Activated CD4-positive, alpha-beta T cell treated with anti-CD3 and anti-CD28 coated beads for 36 hours (primary cell): ENCODE results near the gene TMEM245. TPM values are rescaled to one million over a fixed set of nuclear protein-coding genes. Genes with fewer than 3 reads are reported as not detected.

Experiments
- ATAC-seq: fragments of 200-7000 bp; cut with Tn5 transposase; one replicate; pipeline ENCODE4 v1.10.0; 2021; ENCODE audit warnings: mild to moderate bottlenecking, moderate library complexity
- CTCF ChIA-PET: fragments of 350-600 bp; sonication (Branson Sonifier 250); formaldehyde crosslinking; loops from one replicate; lab custom pipeline; 2021; ENCODE audit warnings: antibody characterized with exemption; lab: Charles Lee
- POLR2A ChIA-PET: fragments of 350-600 bp; sonication (Branson Sonifier 250); formaldehyde crosslinking; loops from one replicate; lab custom pipeline; 2021; ENCODE audit warnings: antibody characterized with exemption, inconsistent platforms; lab: Charles Lee
- DNase-seq: peaks from one replicate; pipeline ENCODE4 v3.0.0-alpha.2; 2020
- H3K27ac Mint-ChIP-seq: one replicate; pipeline ENCODE4 v1.8.0; 2021; ENCODE audit warnings: mixed read lengths
- H3K27me3 Mint-ChIP-seq: one replicate; pipeline ENCODE4 v1.8.0; 2021; ENCODE audit warnings: mixed read lengths
- H3K36me3 Mint-ChIP-seq: one replicate; pipeline ENCODE4 v1.8.0; 2021; ENCODE audit warnings: low read depth, mixed read lengths
- H3K4me1 Mint-ChIP-seq: one replicate; pipeline ENCODE4 v1.8.0; 2021; ENCODE audit warnings: mixed read lengths
- H3K4me3 Mint-ChIP-seq: one replicate; pipeline ENCODE4 v1.8.0; 2021; ENCODE audit warnings: mild to moderate bottlenecking, moderate library complexity, mixed read lengths
- H3K9me3 Mint-ChIP-seq: one replicate; pipeline ENCODE4 v1.8.0; 2021; ENCODE audit warnings: low read depth, mixed read lengths
- intact Hi-C, 2 experiments: fragments of 100-400 bp; cut with DNase I in 1 of 2; cut with micrococcal nuclease in 1 of 2; formaldehyde crosslinking; loops; one replicate each; pipeline versions ENCODE4 v1.14.2 to v1.15.1; 2022 to 2024; cut with DNase I, micrococcal nuclease
- total RNA-seq, 2 experiments: library from RNA; stranded (reverse); gene quantifications; one replicate each; pipeline ENCODE4 v1.2.3, GENCODE V29; 2021

The TMEM245 gene
- total RNA-seq, 2 experiments from 2014 or later, result 24.0 to 24.5 TPM

GRCh38 chr9:109020581-109021511 is 98.9 kb downstream of the TMEM245 start:
- intact Hi-C loops, result no loop called here
- Mint-ChIP-seq H3K36me3 (peaks cover 17% of the 10 kb centered on the region), H3K4me1 (no peaks in the 10 kb centered on the region), H3K27me3 (no peaks in the 10 kb centered on the region), H3K27ac (no peak overlapping the region), H3K4me3 (no peak overlapping the region), H3K9me3 (no peaks in the 10 kb centered on the region)
- no peak for DNase-seq
- ATAC-seq, result no peak
- ChIA-PET POLR2A (no interaction called here), CTCF (interaction anchor here (0.8 to 1.5 kb wide), 3 partner anchors 13 to 389 kb away, joined by 3 read pairs; no protein-coding TSS in a partner anchor)

GRCh38 chr9:109020113-109020512 is 99.6 kb downstream of the TMEM245 start:
- Mint-ChIP-seq H3K36me3 (peaks cover 17% of the 10 kb centered on the region), H3K9me3 (no peaks in the 10 kb centered on the region)

GRCh38 chr9:109019420-109019819 is 100.3 kb downstream of the TMEM245 start:
- H3K27me3 Mint-ChIP-seq, result no peaks in the 10 kb centered on the region
- no peak overlapping the region for H3K27ac Mint-ChIP-seq
- ChIA-PET CTCF (interaction anchor here (0.7 kb wide), 1 partner anchor 195 kb away, joined by 4 read pairs; no protein-coding TSS in a partner anchor), POLR2A (no interaction called here)
- no peak for ATAC-seq
- H3K36me3 Mint-ChIP-seq, result peaks cover 17% of the 10 kb centered on the region
- H3K4me1 Mint-ChIP-seq, result no peaks in the 10 kb centered on the region
- no peak overlapping the region for H3K4me3 Mint-ChIP-seq
- no peaks in the 10 kb centered on the region for H3K9me3 Mint-ChIP-seq
- intact Hi-C loops, result no loop called here
- no peak for DNase-seq

More at GRCh38 chr9:109020113-109020512, 99.6 kb downstream of the TMEM245 start:
- intact Hi-C loops, result no loop called here
- H3K4me1 Mint-ChIP-seq, result no peaks in the 10 kb centered on the region
- ATAC-seq, result no peak
- no peak overlapping the region for H3K27ac Mint-ChIP-seq
- ChIA-PET POLR2A (no interaction called here), CTCF (interaction anchor here (1.5 kb wide), 1 partner anchor 14 kb away, joined by 3 read pairs; no protein-coding TSS in a partner anchor)
- H3K4me3 Mint-ChIP-seq, result no peak overlapping the region
- no peaks in the 10 kb centered on the region for H3K27me3 Mint-ChIP-seq
- no peak for DNase-seq

- Mint-ChIP-seq H3K27ac (no peak overlapping the region), H3K36me3 (peaks cover 17% of the 10 kb centered on the region), H3K9me3 (no peaks in the 10 kb centered on the region), H3K27me3 (no peaks in the 10 kb centered on the region), H3K4me1 (peaks cover 9% of the 10 kb centered on the region), H3K4me3 (no peak overlapping the region)
- DNase-seq (no peak), ATAC-seq (no peak)
- intact Hi-C loops, result no loop called here
- POLR2A ChIA-PET, result no interaction called here
- CTCF ChIA-PET, result interaction anchor here (0.5 to 0.6 kb wide), 2 partner anchors 74 to 161 kb away, joined by 3 read pairs; no protein-coding TSS in a partner anchor
Measured at GRCh38 chr9:109017493-109017892, 102.3 kb downstream of the TMEM245 start.

DNA sequence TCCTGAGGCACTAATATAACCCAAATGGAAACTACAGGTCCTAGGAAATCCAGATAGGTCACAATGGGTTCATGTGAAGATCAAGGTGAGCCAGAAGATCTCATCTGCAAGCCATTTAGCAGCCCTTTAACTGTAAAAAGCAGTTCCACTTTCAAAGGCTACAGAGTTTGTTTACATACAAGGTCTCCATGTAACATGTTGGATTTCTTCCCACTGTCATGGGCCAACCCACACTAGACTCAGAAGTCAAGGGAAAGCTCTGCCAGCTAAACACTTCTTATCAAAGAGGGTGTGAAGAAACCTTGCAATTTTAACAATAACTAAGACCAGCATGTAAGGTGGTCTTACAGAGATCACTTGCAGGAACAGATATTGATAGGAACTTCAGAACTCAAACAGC is 102.7 kb downstream of the TMEM245 start:
- no peak for ATAC-seq
- intact Hi-C loops, result no loop called here
- Mint-ChIP-seq H3K4me1 (peaks cover 13% of the 10 kb centered on the region), H3K4me3 (no peak overlapping the region), H3K27ac (no peak overlapping the region), H3K27me3 (no peaks in the 10 kb centered on the region), H3K9me3 (no peaks in the 10 kb centered on the region), H3K36me3 (peaks cover 17% of the 10 kb centered on the region)
- ChIA-PET CTCF (no interaction called here), POLR2A (no interaction called here)
- no peak for DNase-seq

DNA sequence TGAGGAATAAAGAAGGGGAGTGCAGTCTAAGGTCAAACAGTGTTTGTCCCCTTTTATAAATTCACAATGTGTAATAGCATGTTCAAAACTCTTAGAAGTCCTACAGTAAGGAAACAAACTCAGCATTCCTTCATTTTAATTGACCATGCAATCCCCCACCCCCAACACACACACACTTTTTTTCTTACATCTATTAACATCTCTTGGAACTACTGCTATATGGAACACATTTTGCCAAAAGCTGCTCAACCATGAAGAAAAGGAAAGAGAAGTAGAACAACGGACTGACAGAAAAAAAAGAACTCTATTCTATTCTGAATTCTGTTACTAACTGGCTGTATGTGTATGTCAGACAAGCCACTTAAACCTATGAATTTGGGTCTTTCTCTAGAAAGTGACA is 103.6 kb downstream of the TMEM245 start:
- intact Hi-C loops, result no loop called here
- no peaks in the 10 kb centered on the region for H3K9me3 Mint-ChIP-seq
- H3K36me3 Mint-ChIP-seq, result peaks cover 16% of the 10 kb centered on the region
- POLR2A ChIA-PET, result no interaction called here
- H3K27me3 Mint-ChIP-seq, result no peaks in the 10 kb centered on the region
- H3K4me1 Mint-ChIP-seq, result peaks cover 22% of the 10 kb centered on the region
- DNase-seq, result no peak
- CTCF ChIA-PET, result no interaction called here
- no peak overlapping the region for H3K27ac Mint-ChIP-seq
- ATAC-seq, result no peak
- no peak overlapping the region for H3K4me3 Mint-ChIP-seq

DNA sequence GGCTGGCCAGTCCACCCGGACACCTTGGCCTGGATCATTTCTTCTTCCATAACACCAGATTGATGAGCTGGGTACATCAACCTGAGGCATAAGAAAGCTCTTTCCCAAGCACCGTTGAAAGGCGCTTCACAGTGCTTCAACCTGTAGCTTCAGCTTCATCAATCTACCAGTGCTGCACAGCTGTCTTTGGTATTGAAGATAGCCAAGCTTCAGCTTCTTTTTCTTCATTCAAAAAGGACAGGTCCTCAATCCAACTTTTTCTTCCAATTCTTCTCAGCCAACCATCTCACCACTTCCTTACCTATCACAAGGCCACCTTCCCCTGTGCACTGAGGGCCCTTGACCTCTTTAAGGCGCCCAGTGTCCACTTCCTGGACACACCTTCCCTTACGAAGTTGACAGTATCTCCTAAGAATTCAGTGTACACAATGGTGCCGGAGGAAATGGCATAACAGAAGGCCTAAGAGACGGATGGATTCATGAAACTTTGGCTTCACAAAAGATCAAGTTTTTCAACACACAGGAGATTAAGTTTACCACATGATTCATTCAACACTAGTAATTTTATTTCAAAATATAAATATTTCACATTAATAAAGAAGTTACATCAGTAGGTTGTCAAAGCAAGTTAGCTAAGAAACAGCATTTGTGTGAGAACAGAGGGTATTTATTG is 105.0 kb downstream of the TMEM245 start:
- Mint-ChIP-seq H3K4me3 (no peak overlapping the region), H3K4me1 (peaks cover 32% of the 10 kb centered on the region), H3K9me3 (no peaks in the 10 kb centered on the region), H3K27me3 (no peaks in the 10 kb centered on the region), H3K27ac (peak overlapping the region; percentile 34), H3K36me3 (peaks cover 8% of the 10 kb centered on the region)
- ATAC-seq (no peak), DNase-seq (no peak)
- ChIA-PET CTCF (interaction anchor here (1.0 to 1.5 kb wide), 4 partner anchors 8 to 384 kb away, joined by 3 read pairs; no protein-coding TSS in a partner anchor), POLR2A (interaction anchor here (0.8 kb wide), 1 partner anchor 9 kb away, joined by 8 read pairs; no protein-coding TSS in a partner anchor)
- intact Hi-C loops, result loop anchor here (5.0 kb wide), 6 partner anchors 83 to 1772 kb away; partner anchors contain the start of genes KLF4 (in 1 of the 2) and TXN (in 1 of the 2)

- Mint-ChIP-seq H3K27me3 (no peaks in the 10 kb centered on the region), H3K4me1 (peaks cover 32% of the 10 kb centered on the region), H3K27ac (peak overlapping the region; percentile 40), H3K4me3 (peak overlapping the region; percentile 74), H3K9me3 (no peaks in the 10 kb centered on the region), H3K36me3 (no peaks in the 10 kb centered on the region)
- ChIA-PET POLR2A (interaction anchor here (0.8 kb wide), 1 partner anchor 8 kb away, joined by 8 read pairs; no protein-coding TSS in a partner anchor), CTCF (interaction anchor here (1.0 to 1.5 kb wide), 4 partner anchors 9 to 385 kb away, joined by 3 read pairs; no protein-coding TSS in a partner anchor)
- peak; percentile 9 for DNase-seq
- intact Hi-C loops, result loop anchor here (1.0 to 5.0 kb wide), 10 partner anchors 80 to 1772 kb away; partner anchors contain the start of genes ABITRAM (in 2 of the 2), ELP1 (in 2 of the 2), EPB41L4B (in 1 of the 2) and KLF4 (in 1 of the 2)
- no peak for ATAC-seq
Measured at GRCh38 chr9:109013679-109014607, 105.8 kb downstream of the TMEM245 start.

DNA sequence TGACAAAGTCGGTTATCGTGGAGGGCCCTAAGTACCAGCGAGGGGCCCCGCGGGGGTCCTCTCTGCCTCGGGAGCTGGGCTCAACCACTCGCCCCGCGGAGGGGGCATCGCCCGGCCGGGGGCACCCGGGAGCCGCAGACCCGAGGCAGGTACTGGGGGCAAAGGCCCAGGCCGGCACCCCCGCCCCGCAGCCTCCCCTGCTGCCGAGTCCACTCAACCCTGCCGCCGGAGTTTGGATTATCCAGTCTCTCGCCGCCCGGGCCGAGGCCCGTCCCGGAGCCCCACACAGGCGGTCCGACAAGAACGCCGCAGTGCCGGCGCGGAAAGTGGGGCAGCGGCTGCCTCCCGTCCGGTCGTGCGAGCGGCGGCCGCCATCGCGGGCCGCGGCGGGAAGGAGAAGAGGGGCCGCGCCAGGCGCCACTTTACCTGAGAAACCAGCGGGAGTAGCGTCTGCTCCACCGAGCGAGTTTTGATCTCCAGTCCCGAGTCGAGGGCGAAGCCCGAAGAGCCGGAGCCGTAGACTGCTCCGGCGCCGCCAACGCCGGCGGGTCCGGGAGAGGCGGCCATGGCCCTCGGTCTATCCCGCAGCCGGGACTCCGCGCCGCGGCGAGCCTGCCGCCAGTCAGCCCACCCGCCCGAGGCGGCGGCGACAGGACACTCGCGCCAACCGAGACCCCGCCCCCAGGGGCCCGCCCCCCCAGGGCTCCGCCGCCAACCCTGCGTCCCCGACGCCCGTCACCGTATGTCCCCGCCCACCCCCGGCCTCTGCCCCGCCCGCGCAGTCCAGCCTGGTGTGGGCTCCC is 106.7 kb downstream of the TMEM245 start, which contains the start of gene CTNNAL1:
CTNNAL1 (minus strand) TSS at position 624 of the 803 bp plus-strand sequence; CDS start at position 567, 57 bp downstream.
- Mint-ChIP-seq H3K27ac (peak within 1 kb of the TSS; percentile 82), H3K27me3 (no peaks in the 10 kb centered on the region), H3K9me3 (no peaks in the 10 kb centered on the region), H3K4me1 (peaks cover 32% of the 10 kb centered on the region), H3K36me3 (no peaks in the 10 kb centered on the region), H3K4me3 (peak within 1 kb of the TSS; percentile 87)
- intact Hi-C loops, result loop anchor here (1.0 to 5.0 kb wide), 12 partner anchors 79 to 1771 kb away; partner anchors contain the start of genes ABITRAM (in 2 of the 2), ELP1 (in 2 of the 2), EPB41L4B (in 1 of the 2) and KLF4 (in 1 of the 2)
- ATAC-seq (peak; percentile 79), DNase-seq (peak; percentile 91)
- ChIA-PET CTCF (interaction anchor here (1.5 kb wide), 1 partner anchor 59 kb away, joined by 3 read pairs; no protein-coding TSS in a partner anchor), POLR2A (no interaction called here)
